GM18873 (cell line): ENCODE measurements around the gene KRTAP1-1.
"Not testable (repeated sequence)": the region's sequence is repeated elsewhere in the genome, so short reads cannot be mapped to it uniquely, and the experiment has no call there.

Experiments
- ATAC-seq: cut with Tn5 transposase; IDR thresholded peaks from one replicate; pipeline ENCODE4 v1.9.1; 2021; ENCODE audit warnings: mild to moderate bottlenecking, moderate library complexity, moderate number of reproducible peaks; ENCODE audit not compliant: unreplicated experiment, low FRiP score

KRTAP1-1 gene

DNA sequence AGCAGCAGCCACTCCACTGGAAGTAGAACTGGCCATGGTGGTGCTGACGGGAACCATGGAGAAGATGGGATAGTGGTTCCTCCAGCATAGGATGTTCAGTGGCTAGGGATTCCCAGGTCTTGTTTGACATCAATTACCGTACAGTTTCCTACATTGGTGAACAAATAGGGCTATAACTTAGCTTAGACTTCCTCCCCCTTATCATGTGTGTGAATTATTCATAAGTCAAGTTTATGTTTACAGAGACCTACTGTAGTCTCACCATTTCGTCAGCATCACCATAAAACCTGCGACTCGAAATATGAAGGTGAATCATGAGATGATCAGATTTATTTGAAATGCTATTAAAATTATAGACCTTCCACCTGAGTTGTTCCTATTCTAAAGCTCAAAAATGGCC lies 17.5 kb upstream of the KRTAP1-1 start:
- no peak for ATAC-seq

DNA sequence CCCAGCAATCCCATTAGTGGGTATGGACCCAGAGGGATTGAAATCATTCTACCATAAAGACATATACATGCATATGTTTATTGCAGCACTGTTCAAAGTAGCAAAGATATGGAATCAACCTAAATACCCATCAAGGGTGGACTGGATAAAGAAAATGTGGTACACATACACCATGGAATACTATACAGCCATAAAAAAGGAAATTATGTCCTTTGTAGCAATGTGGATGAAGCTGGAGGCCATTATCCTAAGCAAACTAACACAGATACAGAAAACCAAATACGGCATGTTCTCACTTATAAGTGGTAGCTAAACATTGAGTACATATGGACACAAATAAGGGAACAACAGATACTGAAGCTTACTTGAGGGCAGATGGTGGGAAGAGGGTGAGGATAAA lies 16.3 kb upstream of the KRTAP1-1 start:
- no peak for ATAC-seq

DNA sequence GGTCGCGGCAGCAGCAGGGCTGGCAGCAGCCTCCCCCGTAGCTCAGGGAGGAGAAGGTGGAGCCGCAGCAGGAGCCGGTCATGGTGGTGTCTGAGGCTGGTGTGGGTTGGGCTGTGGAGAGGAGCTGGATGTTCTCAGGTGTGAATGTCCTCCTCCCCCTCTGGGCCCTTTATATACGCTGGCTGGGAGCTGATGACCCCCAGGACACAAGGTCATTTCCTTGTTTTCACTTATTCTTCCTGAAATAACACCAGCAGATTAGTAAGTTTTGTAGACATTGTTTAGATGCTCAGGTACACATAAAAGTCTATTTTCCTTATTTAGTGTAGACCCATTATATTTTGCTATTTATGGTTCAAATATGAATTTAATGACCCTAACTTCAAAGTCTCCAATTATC lies 13.9 kb upstream of the KRTAP1-1 start, which contains the start of gene KRTAP2-2:
Gene KRTAP2-2, minus strand, starts transcription at position 101 of the 400 bp plus-strand sequence. Its CDS starts 19 bp downstream, at position 82.
- not testable (repeated sequence) for ATAC-seq

DNA sequence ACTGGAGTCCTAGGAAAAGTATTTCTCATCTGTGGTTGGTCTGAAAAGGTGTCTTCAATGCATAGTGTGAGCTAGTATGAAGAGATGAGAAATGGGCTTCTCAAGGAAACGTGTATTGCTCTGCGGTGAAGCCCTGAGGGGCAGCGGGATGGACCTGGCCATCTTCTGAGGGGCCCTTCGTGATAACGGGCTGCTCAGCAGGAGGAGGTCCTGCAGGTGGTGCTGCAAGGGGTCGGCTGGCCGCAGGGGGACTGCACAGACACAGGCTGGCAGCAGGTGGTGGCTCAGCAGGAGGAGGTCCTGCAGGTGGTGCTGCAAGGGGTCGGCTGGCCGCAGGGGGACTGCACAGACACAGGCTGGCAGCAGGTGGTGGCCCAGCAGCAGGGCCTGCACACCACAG lies 13.3 kb upstream of the KRTAP1-1 start:
- ATAC-seq = not testable (repeated sequence)

DNA sequence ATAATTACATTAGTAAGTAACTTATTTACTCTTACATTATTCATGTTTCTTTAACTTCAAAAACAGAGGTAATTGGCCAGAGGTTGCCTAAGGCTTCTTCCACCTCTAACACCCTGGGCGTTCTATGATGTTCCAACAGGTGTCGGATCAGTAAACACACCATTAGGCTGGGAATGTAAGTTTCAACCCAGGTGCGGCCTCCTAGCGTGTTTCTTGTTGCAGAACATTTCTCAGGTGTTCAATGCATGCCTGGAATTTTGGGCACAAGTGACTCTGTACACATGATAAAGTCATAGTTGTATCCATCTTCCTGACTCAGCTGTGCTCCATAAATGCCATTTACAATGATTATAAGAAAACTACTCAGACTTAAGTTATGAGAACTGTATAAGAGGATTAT lies 12.8 kb upstream of the KRTAP1-1 start:
- ATAC-seq = no peak

DNA sequence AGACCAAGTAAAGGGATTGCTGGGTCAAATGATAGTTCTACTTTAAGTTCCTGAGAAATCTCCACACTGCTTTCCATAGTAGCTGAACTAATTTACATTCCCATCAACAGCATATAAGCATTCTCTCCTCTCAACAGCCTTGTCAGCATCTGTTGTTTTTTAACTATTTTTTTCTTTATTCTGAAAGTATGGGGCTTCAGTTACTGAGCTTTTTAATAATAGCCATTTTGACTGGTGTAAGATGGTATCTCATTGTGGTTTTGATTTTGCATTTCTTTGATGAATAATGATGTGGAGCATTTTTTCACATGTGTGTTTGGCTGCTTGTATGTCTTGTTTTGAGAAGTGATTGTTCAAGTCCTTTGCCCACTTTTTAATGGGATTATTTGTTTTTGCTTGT lies 11.3 kb upstream of the KRTAP1-1 start:
- no peak for ATAC-seq

DNA sequence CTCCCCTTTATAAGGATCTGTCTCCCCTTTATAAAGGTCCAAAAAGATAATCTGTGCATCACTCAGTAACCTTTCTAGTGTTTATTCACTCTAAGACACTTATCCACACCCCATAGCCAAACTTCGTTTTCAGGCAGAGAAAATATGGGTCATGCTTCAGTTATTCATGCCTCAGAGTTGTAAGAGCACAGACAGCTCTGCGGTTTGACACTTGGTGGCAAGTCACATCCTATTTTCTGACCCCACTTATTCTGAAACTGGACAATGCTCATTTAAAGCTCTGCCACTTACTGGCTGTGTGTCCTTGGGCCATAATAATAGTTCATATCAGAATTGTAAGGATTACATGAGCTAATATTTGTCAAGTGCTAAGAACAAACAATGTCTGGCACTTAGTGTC lies 7.9 kb upstream of the KRTAP1-1 start:
- no peak for ATAC-seq

DNA sequence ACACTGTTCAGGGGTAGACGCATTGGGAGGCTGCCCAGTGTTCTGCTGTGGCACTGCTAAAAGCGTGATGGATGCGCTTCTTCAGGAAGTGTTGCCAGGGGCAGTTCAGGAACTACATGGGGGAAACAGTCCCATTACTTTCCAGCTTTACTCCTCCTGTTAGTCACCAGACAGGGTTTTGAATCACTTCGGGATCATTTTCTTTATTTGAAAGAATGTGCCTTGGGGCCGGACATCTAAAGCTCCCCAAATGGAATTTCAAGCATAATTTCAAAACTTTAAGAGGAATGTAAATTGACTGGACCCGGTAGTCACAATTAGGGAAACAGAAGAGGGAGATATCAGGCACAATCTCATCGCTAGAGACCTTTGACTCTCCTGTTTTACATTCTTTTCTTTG lies 7.2 kb upstream of the KRTAP1-1 start:
- no peak for ATAC-seq

DNA sequence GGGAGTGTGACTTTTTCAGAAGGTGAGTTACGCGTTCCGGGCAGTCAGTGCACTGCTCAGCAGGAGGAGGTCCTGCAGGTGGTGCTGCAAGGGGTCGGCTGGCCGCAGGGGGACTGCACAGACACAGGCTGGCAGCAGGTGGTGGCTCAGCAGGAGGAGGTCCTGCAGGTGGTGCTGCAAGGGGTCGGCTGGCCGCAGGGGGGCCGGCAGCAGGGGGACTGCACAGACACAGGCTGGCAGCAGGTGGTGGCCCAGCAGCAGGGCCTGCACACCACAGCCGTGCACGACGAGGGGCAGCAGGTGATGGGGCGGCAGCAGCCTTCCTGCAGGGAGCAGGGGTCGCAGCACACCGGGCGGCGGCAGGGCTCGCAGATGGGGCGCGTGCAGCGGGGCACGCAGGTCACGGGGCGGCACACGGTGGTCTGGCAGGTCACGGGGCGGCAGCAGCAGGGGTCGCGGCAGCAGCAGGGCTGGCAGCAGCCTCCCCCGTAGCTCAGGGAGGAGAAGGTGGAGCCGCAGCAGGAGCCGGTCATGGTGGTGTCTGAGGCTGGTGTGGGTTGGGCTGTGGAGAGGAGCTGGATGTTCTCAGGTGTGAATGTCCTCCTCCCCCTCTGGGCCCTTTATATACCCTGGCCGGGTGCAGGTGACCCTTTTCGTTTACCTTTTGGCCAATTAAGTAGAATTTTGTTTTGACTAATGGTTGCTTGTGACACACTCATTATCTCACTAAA lies 5.7 kb upstream of the KRTAP1-1 start, which contains the start of gene KRTAP2-1:
Gene KRTAP2-1, minus strand, starts transcription at position 582 of the 731 bp plus-strand sequence. Its CDS starts 49 bp downstream, at position 533.
- not testable (repeated sequence) for ATAC-seq

DNA sequence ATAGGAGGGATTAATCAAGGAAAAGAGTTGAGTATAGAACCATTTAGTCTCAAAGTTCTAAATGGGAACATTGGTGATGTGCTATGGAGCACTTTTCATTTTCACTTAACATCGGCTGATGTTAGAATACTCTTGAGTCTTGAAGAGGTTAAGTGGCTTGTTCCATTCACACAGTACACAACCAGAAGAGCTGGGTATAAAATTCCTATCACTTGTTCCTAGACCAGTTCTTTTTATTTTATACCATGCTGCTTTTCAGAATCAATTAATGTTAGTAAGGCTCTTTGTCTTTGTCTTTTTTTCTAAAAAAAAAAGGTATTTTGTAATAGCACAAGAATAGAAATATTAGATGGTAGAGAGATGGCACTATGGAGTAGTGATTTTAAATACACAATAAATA lies 1.7 kb upstream of the KRTAP1-1 start:
- ATAC-seq = no peak

DNA sequence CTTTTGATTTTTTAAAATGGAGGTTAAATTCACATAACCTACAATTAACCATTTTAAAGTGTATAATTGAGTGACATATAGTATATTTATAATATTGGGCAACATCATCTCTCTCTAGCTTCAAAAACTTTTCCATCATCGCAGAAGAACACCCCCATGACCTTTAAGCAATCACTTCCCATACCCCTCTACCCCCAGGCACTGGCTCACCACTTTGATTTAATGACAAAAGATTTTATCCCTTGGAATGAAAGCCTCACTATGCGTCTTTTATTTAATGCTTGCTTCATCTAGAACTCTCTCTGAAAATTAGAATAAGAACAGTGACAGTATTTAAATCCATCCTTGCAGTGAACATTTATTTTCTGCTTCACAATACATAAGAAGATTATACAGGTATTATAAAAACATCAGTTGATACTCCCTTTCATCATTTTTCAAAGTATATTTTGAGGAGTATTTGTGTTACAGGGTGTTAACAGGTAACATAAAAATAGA lies 3.3 kb downstream of the KRTAP1-1 start:
- ATAC-seq = no peak

DNA sequence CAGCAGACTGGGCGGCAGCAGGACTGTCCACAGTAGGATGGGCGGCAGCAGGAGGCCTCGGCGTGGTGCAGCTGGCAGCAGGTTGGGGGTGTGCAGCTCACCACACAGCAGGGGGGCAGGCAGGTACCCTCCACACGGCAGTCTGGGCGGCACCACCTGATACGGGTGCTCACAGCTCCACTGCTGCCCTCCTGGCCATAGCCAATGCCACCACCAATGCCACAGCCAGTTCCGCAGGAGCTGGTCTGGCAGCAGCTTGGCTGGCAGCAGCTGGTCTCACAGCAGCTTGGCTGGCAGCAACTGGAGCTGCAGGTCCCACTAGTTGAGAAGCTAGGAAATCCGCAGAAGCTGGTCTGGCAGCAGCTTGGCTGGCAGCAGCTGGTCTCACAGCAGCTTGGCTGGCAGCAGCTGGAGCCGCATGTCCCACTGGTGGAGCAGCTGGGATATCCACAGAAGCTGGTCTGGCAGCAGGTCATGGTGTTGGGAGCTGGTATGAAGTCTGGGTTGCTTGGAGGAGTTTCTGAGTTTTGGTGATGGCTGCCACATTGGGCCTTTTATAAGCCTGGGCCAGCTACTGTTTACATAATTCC lies 6.8 kb downstream of the KRTAP1-1 start, which contains the start of gene KRTAP1-3:
Gene KRTAP1-3, minus strand, starts transcription at position 529 of the 590 bp plus-strand sequence. Its CDS starts 53 bp downstream, at position 476.
- not testable (repeated sequence) for ATAC-seq

DNA sequence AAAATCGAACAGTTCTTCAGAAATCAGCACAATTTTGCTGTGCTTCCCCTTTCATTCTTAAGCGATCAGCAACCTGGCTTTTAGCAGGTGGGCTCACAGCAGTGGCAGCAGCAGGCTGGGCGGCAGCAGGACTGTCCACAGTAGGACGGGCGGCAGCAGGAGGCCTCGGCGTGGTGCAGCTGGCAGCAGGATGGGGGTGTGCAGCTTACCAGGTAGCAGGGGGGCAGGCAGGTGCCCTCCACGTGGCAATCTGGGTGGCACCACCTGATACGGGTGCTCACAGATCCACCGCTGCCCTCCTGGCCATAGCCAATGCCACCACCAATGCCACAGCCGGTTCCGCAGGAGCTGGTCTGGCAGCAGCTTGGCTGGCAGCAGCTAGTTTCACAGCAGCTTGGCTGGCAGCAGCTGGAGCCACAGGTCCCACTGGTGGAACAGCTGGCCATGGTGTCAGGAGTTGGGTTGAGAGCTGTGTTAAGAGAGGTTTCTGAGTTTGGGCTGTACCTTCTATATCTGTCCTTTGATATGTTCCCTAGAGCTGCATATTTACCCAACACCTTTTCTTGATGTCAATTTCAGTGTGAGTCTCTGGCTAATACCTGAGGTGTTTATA lies 11.5 kb downstream of the KRTAP1-1 start, which contains the start of gene KRTAP1-4:
Gene KRTAP1-4, minus strand, starts transcription at position 563 of the 613 bp plus-strand sequence. Its CDS starts 117 bp downstream, at position 446.
- ATAC-seq = no peak

DNA sequence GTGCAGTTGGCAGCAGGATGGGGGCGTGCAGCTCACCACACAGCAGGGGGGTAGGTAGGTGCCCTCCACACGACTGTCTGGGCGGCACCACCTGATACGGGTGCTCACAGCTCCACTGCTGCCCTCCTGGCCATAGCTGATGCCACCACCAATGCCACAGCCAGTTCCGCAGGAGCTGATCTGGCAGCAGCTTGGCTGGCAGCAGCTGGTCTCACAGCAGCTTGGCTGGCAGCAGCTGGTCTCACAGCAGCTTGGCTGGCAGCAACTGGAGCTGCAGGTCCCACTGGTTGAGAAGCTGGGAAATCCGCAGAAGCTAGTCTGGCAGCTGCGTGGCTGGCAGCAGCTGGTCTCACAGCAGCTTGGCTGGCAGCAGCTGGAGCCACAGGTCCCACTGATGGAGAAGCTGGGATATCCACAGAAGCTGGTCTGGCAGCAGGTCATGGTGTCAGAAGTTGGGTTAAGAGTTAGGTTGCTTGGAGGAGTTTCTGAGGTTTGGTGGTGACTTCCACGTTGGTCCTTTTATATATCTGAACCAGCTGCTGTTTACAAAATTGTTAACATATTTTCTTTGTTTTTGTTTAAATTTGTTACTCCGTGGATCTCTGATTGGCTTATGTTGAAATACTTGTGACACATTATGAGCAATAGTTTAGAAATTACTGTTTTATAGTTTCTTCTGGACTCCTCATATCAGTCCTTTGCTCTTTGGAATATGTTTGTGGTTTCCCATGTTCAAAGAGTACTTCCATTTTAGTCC lies 14.4 kb downstream of the KRTAP1-1 start, which contains the start of gene KRTAP1-5:
Gene KRTAP1-5, minus strand, starts transcription at position 494 of the 757 bp plus-strand sequence. Its CDS starts 53 bp downstream, at position 441.
- no peak for ATAC-seq

DNA sequence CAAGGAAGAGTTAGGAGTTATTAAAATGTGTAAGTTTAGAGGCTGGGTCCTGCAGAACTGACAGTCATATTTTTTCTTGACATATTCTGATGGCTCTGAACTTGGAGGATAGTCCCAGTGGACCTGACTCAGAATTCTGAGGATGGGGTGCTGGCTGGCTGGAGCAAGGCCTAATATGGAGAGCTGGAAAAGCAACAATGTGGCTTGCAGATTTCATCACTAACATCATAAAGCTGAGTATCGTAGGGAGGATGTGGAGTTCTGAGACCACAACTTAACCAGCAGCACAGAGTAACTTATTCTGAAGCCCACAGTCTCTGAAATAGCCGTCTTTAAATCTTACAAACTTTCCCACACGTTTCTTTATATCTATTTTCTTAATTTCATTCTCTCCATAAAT lies 16.6 kb downstream of the KRTAP1-1 start:
- ATAC-seq = no peak

DNA sequence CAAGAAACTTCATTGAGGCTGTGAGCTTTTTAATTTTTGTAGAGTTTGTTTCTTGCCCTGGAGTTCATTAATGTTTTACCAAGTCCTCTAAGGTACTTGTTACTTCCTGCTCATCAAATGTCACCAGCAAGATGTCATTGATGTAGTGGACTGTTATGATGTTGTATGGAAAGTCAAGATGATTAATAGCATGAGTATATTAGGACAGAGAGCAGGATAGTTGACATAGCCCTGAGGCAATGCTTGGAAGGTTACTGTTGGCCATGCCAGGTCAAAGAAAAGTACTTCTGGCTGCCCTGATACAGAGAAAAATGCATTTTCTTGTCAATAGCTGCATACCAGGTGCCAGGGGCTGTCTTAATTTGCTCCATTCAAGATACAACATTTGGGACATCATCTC lies 20.9 kb downstream of the KRTAP1-1 start:
- ATAC-seq = no peak

DNA sequence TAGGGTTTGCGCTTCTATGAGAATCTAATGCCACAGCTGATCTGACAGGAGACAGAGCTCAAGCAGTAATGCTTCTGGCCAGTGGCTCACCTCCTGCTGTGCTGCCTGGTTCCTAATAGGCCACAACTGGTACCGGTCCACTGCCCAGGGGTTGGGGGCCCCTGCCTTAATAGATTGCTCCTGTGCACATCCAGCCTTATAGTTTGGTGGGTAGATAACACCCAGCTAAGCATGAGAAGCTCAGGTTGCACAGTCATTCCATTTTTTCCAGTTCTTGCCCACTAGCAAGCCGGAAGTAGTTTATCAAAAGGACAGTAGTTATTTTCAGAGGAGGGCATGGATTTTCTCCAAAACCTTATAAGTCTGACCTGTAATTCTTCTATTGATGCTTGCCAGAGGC lies 21.8 kb downstream of the KRTAP1-1 start:
- ATAC-seq = no peak

DNA sequence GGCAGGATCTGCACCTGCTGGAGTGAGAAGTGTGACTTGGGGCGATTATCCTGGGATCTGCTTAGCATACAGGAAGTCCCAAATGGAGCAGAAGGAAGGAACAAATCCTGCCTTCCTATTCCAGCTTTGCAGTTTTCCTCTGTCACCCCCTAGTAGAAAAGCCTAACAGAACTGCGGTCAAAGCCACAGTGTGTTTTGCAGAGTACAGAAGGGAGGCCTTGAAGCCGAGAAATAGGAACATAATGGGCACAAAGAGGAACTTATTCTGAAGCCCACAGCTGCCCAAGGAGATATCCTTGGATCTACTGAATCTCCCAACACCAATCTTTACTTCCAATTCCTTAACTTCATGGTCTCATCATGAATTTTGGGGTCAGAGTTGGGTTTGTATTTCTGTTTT lies 22.7 kb downstream of the KRTAP1-1 start:
- no peak for ATAC-seq

DNA sequence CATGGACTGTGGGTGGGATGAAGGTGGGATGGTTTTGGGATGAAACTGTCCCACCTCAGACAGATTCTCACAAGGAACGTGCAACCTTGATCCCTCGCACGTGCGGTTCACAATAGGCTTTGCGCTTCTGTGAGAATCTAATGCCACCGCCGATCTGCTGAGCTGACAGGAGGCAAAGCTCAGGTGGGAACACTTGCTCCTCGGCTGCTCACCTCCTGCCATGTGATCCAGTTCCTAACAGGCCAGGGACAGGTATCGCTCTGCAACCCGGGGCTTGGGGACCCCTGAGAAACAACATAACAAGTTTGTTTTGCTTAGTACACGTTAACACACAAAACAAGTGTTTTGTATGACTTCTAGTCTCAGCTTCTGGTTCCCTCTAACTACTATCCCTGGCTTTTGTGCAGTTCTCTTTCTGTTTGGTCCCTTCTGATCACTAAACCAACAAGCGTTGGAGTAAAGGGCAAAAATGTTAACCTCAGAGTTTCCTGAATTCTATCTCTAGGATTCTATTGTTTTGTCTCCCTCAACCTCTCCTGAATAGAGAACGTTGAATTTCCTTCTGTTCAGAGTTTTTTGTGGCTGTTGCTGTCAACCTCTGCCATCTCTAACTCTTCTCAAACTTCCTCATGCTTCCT lies 24.6 kb downstream of the KRTAP1-1 start:
- ATAC-seq = no peak

DNA sequence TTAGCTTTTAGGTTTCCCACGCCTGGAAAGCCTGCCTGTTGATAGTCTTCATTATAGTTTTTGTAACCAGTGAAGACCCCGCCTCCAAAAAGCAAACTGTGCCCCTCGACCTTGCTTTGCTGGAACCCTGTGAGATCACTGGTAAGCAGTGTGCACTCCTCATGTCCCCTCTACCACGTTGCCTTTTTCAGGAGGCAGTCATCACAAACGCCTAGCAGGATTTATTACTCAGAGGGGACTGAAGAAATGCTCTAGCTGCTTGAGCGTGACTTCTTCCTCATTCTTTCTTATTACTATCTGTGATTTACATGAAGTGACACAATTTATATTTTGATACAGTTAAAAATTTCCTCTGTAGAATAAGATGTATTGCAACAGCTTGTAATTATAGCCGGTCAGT lies 25.8 kb downstream of the KRTAP1-1 start:
- no peak for ATAC-seq
